HCT116 (cell line): Measurements from ENCODE around the gene TLR5. TPM values are rescaled to one million over a fixed set of nuclear protein-coding genes. Genes with fewer than 3 reads are reported as not detected.

Experiments
- ATAC-seq: fragments of 200-7000 bp; cut with Tn5 transposase; 2 replicates; pipeline ENCODE4 v1.9.1; 2020; ENCODE audit warnings: mild to moderate bottlenecking, moderate library complexity
- BruUV-seq: library from RNA; stranded (reverse); fragments of 400-500 nt; replicated peaks from 2 replicates; lab custom pipeline; 2021; lab: Mats Ljungman, UMichigan
- CTCF ChIA-PET: fragments of 300-600 bp; sonication (Branson Sonifier 250); formaldehyde crosslinking; loops from one replicate; lab custom pipeline; 2021; ENCODE audit warnings: antibody characterized with exemption; lab: Charles Lee
- POLR2A ChIA-PET: fragments of 300-600, 350-600 bp; sonication (Branson Sonifier 250); formaldehyde crosslinking; loops from one replicate; lab custom pipeline; 2021; ENCODE audit warnings: antibody characterized with exemption; lab: Charles Lee
- RAD21 ChIA-PET, 2 experiments: fragments of 300-600 bp; sonication (Branson Sonifier 250); formaldehyde crosslinking; loops; one replicate each; lab custom pipeline; 2023; ENCODE audit warnings: low total read pairs in 2 of 2; ENCODE audit not compliant: uncharacterized antibody in 2 of 2, unreplicated experiment in 2 of 2, low non-redundant PET in 1 of 2; lab: Charles Lee
- DNase-seq: peaks from one replicate; pipeline ENCODE4 v3.0.0-alpha.2; 2010; ENCODE audit warnings: low read depth, low spot score
- H2AFZ ChIP-seq: fragments of 200-600 bp; shearing (Covaris generic), sonication (generic); 2 replicates; pipeline ENCODE4 v1.6.1; 2017; ENCODE audit warnings: low read depth, mixed run types, mixed read lengths, antibody characterized with exemption, low read length; ENCODE audit not compliant: poor library complexity, severe bottlenecking
- H3K27ac ChIP-seq: 2 replicates; pipeline ENCODE4 v1.5.1; 2012; ENCODE audit warnings: low read depth, low read length
- H3K27me3 ChIP-seq: fragments of 200-600 bp; sonication (generic); 2 replicates; pipeline ENCODE4 v1.6.1; 2016; ENCODE audit warnings: mixed run types, low read length, mixed read lengths; ENCODE audit not compliant: insufficient read depth
- H3K36me3 ChIP-seq, 2 experiments: fragments of 200-500 bp in 1 of 2; fragments of 200-600 bp in 1 of 2; sonication (Bioruptor generic) in 1 of 2; sonication (generic) in 1 of 2; 2 replicates each; pipeline versions ENCODE4 v1.5.1 to v1.6.1; 2014 to 2016; ENCODE audit warnings: low read length in 2 of 2, inconsistent platforms in 1 of 2, mixed read lengths in 1 of 2, mixed run types in 1 of 2; ENCODE audit not compliant: insufficient read depth in 2 of 2, control insufficient read depth in 1 of 2
- H3K4me1 ChIP-seq, 2 experiments: fragments of 200-600 bp in 1 of 2; sonication (generic) in 1 of 2; 2 replicates each; pipeline versions ENCODE4 v1.5.1 to v1.6.1; 2012 to 2017; ENCODE audit warnings: low read length in 2 of 2, inconsistent platforms in 1 of 2, mild to moderate bottlenecking in 1 of 2, mixed read lengths in 1 of 2, mixed run types in 1 of 2, moderate library complexity in 1 of 2; ENCODE audit not compliant: insufficient read depth in 2 of 2, control insufficient read depth in 1 of 2
- H3K4me2 ChIP-seq: fragments of 200-600 bp; sonication (generic); 2 replicates; pipeline ENCODE4 v1.6.1; 2017; ENCODE audit warnings: mixed run types, low read length, mixed read lengths
- H3K4me3 ChIP-seq, 2 experiments: fragments of 200-600 bp in 1 of 2; sonication (generic) in 1 of 2; replicated peaks in 1 of 2; 2 replicates each; pipeline ENCODE4 v1.5.1; 2011 to 2016; ENCODE audit warnings: low read length in 2 of 2, control low read depth in 1 of 2, low read depth in 1 of 2, mild to moderate bottlenecking in 1 of 2, mixed read lengths in 1 of 2, mixed run types in 1 of 2
- H3K79me2 ChIP-seq: fragments of 200-600 bp; sonication (generic); 2 replicates; pipeline ENCODE4 v1.6.1; 2017; ENCODE audit warnings: mild to moderate bottlenecking, mixed run types, low read length, moderate library complexity, mixed read lengths; ENCODE audit not compliant: insufficient read depth
- H3K9ac ChIP-seq: fragments of 200-600 bp; sonication (generic); 2 replicates; pipeline ENCODE4 v1.6.1; 2016; ENCODE audit warnings: low read length, mixed read lengths
- H3K9me2 ChIP-seq: fragments of 200-600 bp; sonication (generic), shearing (Covaris generic); 2 replicates; pipeline ENCODE4 v1.6.1; 2017; ENCODE audit warnings: mixed run types, mild to moderate bottlenecking, moderate library complexity; ENCODE audit not compliant: insufficient read depth
- H3K9me3 ChIP-seq, 2 experiments: fragments of 200-500 bp in 1 of 2; fragments of 200-600 bp in 1 of 2; sonication (Bioruptor generic) in 1 of 2; sonication (generic) in 1 of 2; 2 replicates each; pipeline ENCODE4 v1.6.1; 2014 to 2017; ENCODE audit warnings: low read length in 2 of 2, mixed read lengths in 2 of 2, inconsistent platforms in 1 of 2, low read depth in 1 of 2, mild to moderate bottlenecking in 1 of 2, mixed run types in 1 of 2, moderate library complexity in 1 of 2; ENCODE audit not compliant: control insufficient read depth in 1 of 2, insufficient read depth in 1 of 2
- H4K20me1 ChIP-seq: fragments of 200-600 bp; sonication (generic), shearing (Covaris generic); 2 replicates; pipeline ENCODE4 v1.6.1; 2017; ENCODE audit warnings: mixed run types, mild to moderate bottlenecking, moderate library complexity; ENCODE audit not compliant: insufficient read depth
- CBX3 ChIP-seq: IDR thresholded peaks from 2 replicates; pipeline ENCODE4 v1.6.1; 2012; ENCODE audit warnings: low read depth
- ELF1 ChIP-seq: IDR thresholded peaks from 2 replicates; pipeline ENCODE4 v1.6.1; 2012; ENCODE audit warnings: low read depth, borderline replicate concordance
- EZH2 ChIP-seq: fragments of 200-600 bp; sonication (generic); IDR thresholded peaks from 2 replicates; pipeline ENCODE4 v1.6.1; 2017; ENCODE audit warnings: antibody characterized with exemption, mixed run types
- SRF ChIP-seq: IDR thresholded peaks from 2 replicates; pipeline ENCODE4 v1.6.1; 2012; ENCODE audit warnings: low read depth
- TCF7L2 ChIP-seq: IDR thresholded peaks from 2 replicates; pipeline ENCODE4 v1.7.0; 2011; ENCODE audit warnings: borderline replicate concordance, inconsistent platforms; ENCODE audit not compliant: insufficient read depth, insufficient read length; ENCODE audit errors: extremely low read depth
- YY1 ChIP-seq: IDR thresholded peaks from 2 replicates; pipeline ENCODE4 v1.6.1; 2011; ENCODE audit warnings: low read length, low read depth, moderate library complexity, mild to moderate bottlenecking; ENCODE audit not compliant: insufficient replicate concordance; ENCODE audit errors: extremely low read depth
- ZFX ChIP-seq: fragments of 450-650 bp; IDR thresholded peaks from 2 replicates; pipeline ENCODE4 v1.6.1; 2017
- intact Hi-C: fragments of 100-400 bp; cut with micrococcal nuclease; formaldehyde crosslinking; loops from 2 replicates; pipeline ENCODE4 v1.10.0; 2022
- total RNA-seq: library from RNA; stranded (reverse); gene quantifications from one replicate; pipeline ENCODE4 v1.2.1, GENCODE V29; 2021; ENCODE audit not compliant: unreplicated experiment
- TF ChIP-seq, protein P1 (sequence below): IDR thresholded peaks from 2 replicates; pipeline ENCODE4 v1.6.1; 2012; ENCODE audit warnings: low read depth

TLR5 gene
- total RNA-seq, 1 experiment from 2014 or later: 1.2 TPM

DNA sequence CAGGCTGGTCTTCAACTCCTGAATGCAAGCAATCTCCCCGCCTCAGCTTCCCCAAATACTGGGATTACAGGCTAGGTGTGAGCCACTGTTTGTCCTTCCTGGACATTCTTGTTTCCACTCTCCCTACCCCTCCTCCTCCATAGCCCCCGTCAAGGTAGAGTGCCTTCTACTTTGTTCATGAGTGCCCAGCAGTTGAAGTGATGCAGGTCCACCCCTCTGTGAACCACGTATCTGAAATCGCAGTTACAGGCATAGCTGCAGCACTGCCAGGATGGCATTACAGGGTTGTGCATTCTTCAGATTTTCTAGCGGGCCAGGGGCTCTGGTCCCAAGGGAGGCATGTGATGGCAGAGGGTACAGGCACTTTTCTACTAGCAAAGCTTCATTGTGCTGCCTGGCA, 7.4 kb upstream of the TLR5 start:
- Histone ChIP-seq H3K9me2 (no peaks in the 10 kb centered on the region), H3K79me2 (no peaks in the 10 kb centered on the region), H3K4me3 (no peak overlapping the region), H3K9ac (no peak overlapping the region), H3K36me3 (no peaks in the 10 kb centered on the region), H3K27me3 (no peaks in the 10 kb centered on the region), H3K4me2 (no peak overlapping the region), H3K9me3 (no peaks in the 10 kb centered on the region), H3K4me1 (peaks cover 0 to 7% of the 10 kb centered on the region in 2 experiments; a peak in 1 of 4 replicates), H3K27ac (no peak overlapping the region), H4K20me1 (no peaks in the 10 kb centered on the region), H2AFZ (no peak overlapping the region)
- ATAC-seq (no peak), DNase-seq (no peak)
- TF ChIP-seq ELF1: no peak
- no peak for TF ChIP-seq YY1
- ChIA-PET RAD21 (no interaction called here), POLR2A (no interaction called here), CTCF (interaction anchor here (2.7 kb wide), 1 partner anchor 17 kb away, joined by 9 read pairs; no protein-coding TSS in a partner anchor)
- intact Hi-C loops: no loop called here
- BruUV-seq: no TSS peak

DNA sequence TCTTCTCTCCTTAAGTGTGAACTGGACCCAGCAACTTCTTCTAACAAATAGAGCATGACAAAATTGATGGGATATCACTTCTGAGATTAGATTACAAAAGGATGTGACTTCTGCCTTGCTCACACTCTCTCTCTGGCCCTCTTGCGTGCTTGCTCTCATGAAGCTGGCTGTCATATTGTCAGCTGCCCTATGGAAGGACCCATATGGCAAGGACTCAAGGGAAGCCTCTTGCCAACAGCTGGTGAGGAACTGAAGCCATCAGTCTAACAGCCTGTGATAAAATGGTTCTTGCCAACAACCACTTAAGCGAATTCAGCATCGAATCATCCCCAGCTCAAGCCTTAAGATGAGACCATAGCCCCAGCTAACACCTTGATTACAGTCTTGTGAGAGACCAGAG, 4.8 kb upstream of the TLR5 start:
- Histone ChIP-seq H3K4me2 (no peak overlapping the region), H2AFZ (no peak overlapping the region), H3K36me3 (no peaks in the 10 kb centered on the region), H3K9me2 (no peaks in the 10 kb centered on the region), H3K27ac (no peak overlapping the region), H4K20me1 (no peaks in the 10 kb centered on the region), H3K27me3 (no peaks in the 10 kb centered on the region), H3K4me1 (peaks cover 9 to 11% of the 10 kb centered on the region in 2 experiments), H3K4me3 (no peak overlapping the region), H3K79me2 (no peaks in the 10 kb centered on the region), H3K9me3 (no peaks in the 10 kb centered on the region), H3K9ac (no peak overlapping the region)
- intact Hi-C loops: no loop called here
- POLR2A ChIA-PET: no interaction called here
- ATAC-seq: no peak
- CTCF ChIA-PET: interaction anchor here (1.5 kb wide), 1 partner anchor 14 kb away, joined by 5 read pairs; no protein-coding TSS in a partner anchor
- TF ChIP-seq, protein P1, sequence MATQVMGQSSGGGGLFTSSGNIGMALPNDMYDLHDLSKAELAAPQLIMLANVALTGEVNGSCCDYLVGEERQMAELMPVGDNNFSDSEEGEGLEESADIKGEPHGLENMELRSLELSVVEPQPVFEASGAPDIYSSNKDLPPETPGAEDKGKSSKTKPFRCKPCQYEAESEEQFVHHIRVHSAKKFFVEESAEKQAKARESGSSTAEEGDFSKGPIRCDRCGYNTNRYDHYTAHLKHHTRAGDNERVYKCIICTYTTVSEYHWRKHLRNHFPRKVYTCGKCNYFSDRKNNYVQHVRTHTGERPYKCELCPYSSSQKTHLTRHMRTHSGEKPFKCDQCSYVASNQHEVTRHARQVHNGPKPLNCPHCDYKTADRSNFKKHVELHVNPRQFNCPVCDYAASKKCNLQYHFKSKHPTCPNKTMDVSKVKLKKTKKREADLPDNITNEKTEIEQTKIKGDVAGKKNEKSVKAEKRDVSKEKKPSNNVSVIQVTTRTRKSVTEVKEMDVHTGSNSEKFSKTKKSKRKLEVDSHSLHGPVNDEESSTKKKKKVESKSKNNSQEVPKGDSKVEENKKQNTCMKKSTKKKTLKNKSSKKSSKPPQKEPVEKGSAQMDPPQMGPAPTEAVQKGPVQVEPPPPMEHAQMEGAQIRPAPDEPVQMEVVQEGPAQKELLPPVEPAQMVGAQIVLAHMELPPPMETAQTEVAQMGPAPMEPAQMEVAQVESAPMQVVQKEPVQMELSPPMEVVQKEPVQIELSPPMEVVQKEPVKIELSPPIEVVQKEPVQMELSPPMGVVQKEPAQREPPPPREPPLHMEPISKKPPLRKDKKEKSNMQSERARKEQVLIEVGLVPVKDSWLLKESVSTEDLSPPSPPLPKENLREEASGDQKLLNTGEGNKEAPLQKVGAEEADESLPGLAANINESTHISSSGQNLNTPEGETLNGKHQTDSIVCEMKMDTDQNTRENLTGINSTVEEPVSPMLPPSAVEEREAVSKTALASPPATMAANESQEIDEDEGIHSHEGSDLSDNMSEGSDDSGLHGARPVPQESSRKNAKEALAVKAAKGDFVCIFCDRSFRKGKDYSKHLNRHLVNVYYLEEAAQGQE: no peak
- TF ChIP-seq TCF7L2 (no peak), YY1 (no peak), EZH2 (no peak), CBX3 (no peak), ZFX (no peak), SRF (no peak)
- RAD21 ChIA-PET: no interaction called here
- BruUV-seq: no TSS peak
- DNase-seq: no peak
